Karpas-422 (cell line): Measurements from ENCODE around the gene B4GALT4. TPM values are rescaled to one million over a fixed set of nuclear protein-coding genes. Genes with fewer than 3 reads are reported as not detected.
"Not testable (repeated sequence)": the region's sequence is repeated elsewhere in the genome, so short reads cannot be mapped to it uniquely, and the experiment has no call there.

Experiments
- DNase-seq: peaks from one replicate; pipeline ENCODE4 v3.0.0-alpha.2; 2015
- H2AFZ ChIP-seq: fragments of 200-600 bp; sonication (generic); 2 replicates; pipeline ENCODE4 v1.6.1; 2014; ENCODE audit warnings: antibody characterized with exemption, low read length, mixed read lengths
- H3K27ac ChIP-seq: fragments of 200-600 bp; sonication (generic); 2 replicates; pipeline ENCODE4 v1.5.1; 2014; ENCODE audit warnings: mild to moderate bottlenecking, low read length, moderate library complexity
- H3K27me3 ChIP-seq: fragments of 200-600 bp; sonication (generic); 2 replicates; pipeline ENCODE4 v1.6.1; 2014; ENCODE audit warnings: low read length, mixed read lengths
- H3K36me3 ChIP-seq: fragments of 200-600 bp; sonication (generic); 2 replicates; pipeline ENCODE4 v1.6.1; 2014; ENCODE audit warnings: low read length, mixed read lengths; ENCODE audit not compliant: insufficient read depth
- H3K4me1 ChIP-seq: fragments of 200-600 bp; sonication (generic); 2 replicates; pipeline ENCODE4 v1.6.1; 2014; ENCODE audit warnings: mild to moderate bottlenecking, low read length, mixed read lengths
- H3K4me2 ChIP-seq: fragments of 200-600 bp; sonication (generic); 2 replicates; pipeline ENCODE4 v1.6.1; 2014; ENCODE audit warnings: low read length, low read depth, mild to moderate bottlenecking; ENCODE audit not compliant: poor library complexity, severe bottlenecking
- H3K4me3 ChIP-seq: fragments of 200-600 bp; sonication (generic); 2 replicates; pipeline ENCODE4 v1.5.1; 2014; ENCODE audit warnings: mild to moderate bottlenecking, antibody characterized with exemption, low read length, mixed read lengths
- H3K79me2 ChIP-seq: fragments of 200-600 bp; sonication (generic); 2 replicates; pipeline ENCODE4 v1.6.1; 2014; ENCODE audit warnings: mild to moderate bottlenecking, low read length, mixed read lengths
- H3K9ac ChIP-seq: fragments of 200-600 bp; sonication (generic); 2 replicates; pipeline ENCODE4 v1.6.0; 2014; ENCODE audit warnings: low read length
- H3K9me2 ChIP-seq: fragments of 200-600 bp; sonication (generic), shearing (Covaris generic); replicated peaks from 2 replicates; pipeline ENCODE4 v1.6.0; 2014; ENCODE audit warnings: mild to moderate bottlenecking, low read length, moderate library complexity; ENCODE audit not compliant: insufficient read depth
- H3K9me3 ChIP-seq: fragments of 300-700, 200-600 bp; sonication (generic); 2 replicates; pipeline ENCODE4 v1.6.1; 2014; ENCODE audit warnings: low read length, mixed read lengths
- H4K20me1 ChIP-seq: fragments of 200-600 bp; sonication (generic); 2 replicates; pipeline ENCODE4 v1.6.1; 2014; ENCODE audit warnings: mild to moderate bottlenecking, antibody characterized with exemption, low read length, low read depth; ENCODE audit not compliant: insufficient read depth
- total RNA-seq: library from RNA; depleted of rRNA; stranded (reverse); fragments of >200 nt; shearing (Covaris generic); gene quantifications from 2 replicates; pipeline ENCODE4 v1.2.3, GENCODE V29; 2014; ENCODE audit warnings: low replicate concordance; rRNA removed

Gene B4GALT4
- total RNA-seq, 1 experiment from 2014 or later = 9.8 TPM

GRCh38 chr3:119164745-119165144 is 75.9 kb downstream of the B4GALT4 start:
- H3K79me2 ChIP-seq, H3K4me1 ChIP-seq, H4K20me1 ChIP-seq, H3K9me3 ChIP-seq, H3K9me2 ChIP-seq, H2AFZ ChIP-seq, H3K4me2 ChIP-seq, H3K36me3 ChIP-seq, H3K4me3 ChIP-seq, H3K27me3 ChIP-seq, H3K9ac ChIP-seq, H3K27ac ChIP-seq, DNase-seq: not testable (repeated sequence)

Other genes with a start within 250 kb of the B4GALT4 start
- not detected in 2 replicates for gene IGSF11, start 206.0 kb downstream of the B4GALT4 start, total RNA-seq
- not detected in 2 replicates for gene TEX55, start 94.7 kb downstream of the B4GALT4 start, total RNA-seq
- gene UPK1B, start 67.3 kb downstream of the B4GALT4 start, total RNA-seq = not detected in 2 replicates
- 1.2 TPM in 1 of 2 replicates, not detected in the other for gene ARHGAP31, start 53.5 kb upstream of the B4GALT4 start, total RNA-seq
- gene TMEM39A, start 222.7 kb upstream of the B4GALT4 start, total RNA-seq = 28.4 and 37.4 TPM in 2 replicates
- gene POGLUT1, start 228.1 kb upstream of the B4GALT4 start, total RNA-seq = 22.8 and 24.7 TPM in 2 replicates